PC-3 (cell line): ENCODE measurements around the gene FKBP7.

Experiments used
- CTCF ChIP-seq: fragments of 300-600 bp; sonication (generic); conservative IDR thresholded peaks from 2 replicates; pipeline ENCODE4 v1.5.1; 2017; ENCODE audit warnings: antibody characterized with exemption, low read depth, mild to moderate bottlenecking, low read length
- EZH2 ChIP-seq: fragments of 300-600 bp; sonication (generic); IDR thresholded peaks from one replicate; pipeline ENCODE4 v1.6.1; 2017; ENCODE audit warnings: antibody characterized with exemption, mild to moderate bottlenecking, low read length; ENCODE audit not compliant: unreplicated experiment

- TF ChIP-seq CTCF = no peak
- TF ChIP-seq EZH2 = no peak
These were observed 6.0 kb upstream of the FKBP7 start for GRCh38 chr2:178484245-178485041.
